ENCODE results near the gene CLEC2L. TPM values are rescaled to one million over a fixed set of nuclear protein-coding genes. Genes with fewer than 3 reads are reported as not detected.

Gene CLEC2L
- total and polyA plus RNA-seq, 9 donors, result 0.15 to 1.5 (median 0.33) TPM; not detected in 6

GRCh38 chr7:139505563-139505962, 17.9 kb upstream of the CLEC2L start:
- H3K27me3 ChIP-seq, result no peaks in the 10 kb centered on the region
- no peak overlapping the region for H3K4me3 ChIP-seq
- H3K36me3 ChIP-seq, result no peaks in the 10 kb centered on the region
- H3K4me1 ChIP-seq (ENCODE audit: insufficient read depth), result no peaks in the 10 kb centered on the region
- TF ChIP-seq EP300 (IDR thresholded peaks at IDR 0.05), result no peak
- no peak for TF ChIP-seq CTCF (IDR thresholded peaks at IDR 0.05)
- TF ChIP-seq POLR2A (IDR thresholded peaks at IDR 0.05), result no peak
- no peak for DNase-seq
- intact Hi-C loops (cut with DNase I), result no loop called here
- 66 to 75% (median 69%) methylated on average over 9 of the region's 9 CpGs for WGBS, 3 donors
- H3K27ac ChIP-seq, result no peak overlapping the region
- H3K9me3 ChIP-seq, result no peaks in the 10 kb centered on the region

GRCh38 chr7:139509535-139509934, 13.9 kb upstream of the CLEC2L start:
- TF ChIP-seq CTCF (IDR thresholded peaks at IDR 0.05) (no peak), EP300 (IDR thresholded peaks at IDR 0.05) (no peak), POLR2A (IDR thresholded peaks at IDR 0.05) (no peak)
- no peaks in the 10 kb centered on the region for H3K9me3 ChIP-seq
- 91 to 96% (median 96%) methylated on average over 2 of the region's 2 CpGs for WGBS, 3 donors
- no peaks in the 10 kb centered on the region for H3K36me3 ChIP-seq
- intact Hi-C loops (cut with DNase I), result no loop called here
- H3K4me1 ChIP-seq (ENCODE audit: insufficient read depth), result no peaks in the 10 kb centered on the region
- no peaks in the 10 kb centered on the region for H3K27me3 ChIP-seq
- DNase-seq, result no peak
- H3K27ac ChIP-seq, result no peak overlapping the region
- H3K4me3 ChIP-seq, result no peak overlapping the region

- WGBS, 3 donors, result 34 to 40% (median 35%) methylated on average over 5 of the region's 5 CpGs
- intact Hi-C loops (cut with DNase I), result no loop called here
- Histone ChIP-seq H3K4me1 (ENCODE audit: insufficient read depth) (no peaks in the 10 kb centered on the region), H3K27me3 (no peaks in the 10 kb centered on the region), H3K27ac (no peak overlapping the region), H3K9me3 (no peaks in the 10 kb centered on the region), H3K4me3 (no peak overlapping the region), H3K36me3 (no peaks in the 10 kb centered on the region)
- DNase-seq, result no peak
- TF ChIP-seq POLR2A (IDR thresholded peaks at IDR 0.05) (no peak), CTCF (IDR thresholded peaks at IDR 0.05) (no peak), EP300 (IDR thresholded peaks at IDR 0.05) (no peak)
These were observed 12.2 kb upstream of the CLEC2L start for GRCh38 chr7:139511315-139511714.

- Histone ChIP-seq H3K4me1 (ENCODE audit: insufficient read depth) (no peaks in the 10 kb centered on the region), H3K27ac (no peak overlapping the region), H3K36me3 (no peaks in the 10 kb centered on the region), H3K27me3 (no peaks in the 10 kb centered on the region), H3K4me3 (no peak overlapping the region), H3K9me3 (no peaks in the 10 kb centered on the region)
- TF ChIP-seq CTCF (IDR thresholded peaks at IDR 0.05), result no peak
- TF ChIP-seq POLR2A (IDR thresholded peaks at IDR 0.05), result no peak
- TF ChIP-seq EP300 (IDR thresholded peaks at IDR 0.05), result no peak
- no peak for DNase-seq
- WGBS, 3 donors, result 82 to 84% (median 82%) methylated on average over 8 of the region's 8 CpGs
- intact Hi-C loops (cut with DNase I), result no loop called here
These were observed 8.2 kb upstream of the CLEC2L start for GRCh38 chr7:139515266-139515665.

- Histone ChIP-seq H3K27ac (no peak overlapping the region), H3K27me3 (no peaks in the 10 kb centered on the region), H3K9me3 (peaks cover 0 to 6% of the 10 kb centered on the region in 2 donors), H3K4me1 (ENCODE audit: insufficient read depth) (no peaks in the 10 kb centered on the region), H3K4me3 (no peak overlapping the region), H3K36me3 (no peaks in the 10 kb centered on the region)
- TF ChIP-seq EP300 (IDR thresholded peaks at IDR 0.05), result no peak
- TF ChIP-seq POLR2A (IDR thresholded peaks at IDR 0.05), result no peak
- TF ChIP-seq CTCF (IDR thresholded peaks at IDR 0.05), result no peak
- 86 to 89% (median 88%) methylated on average over 1 of the region's 1 CpG for WGBS, 3 donors
- intact Hi-C loops (cut with DNase I), result no loop called here
- no peak for DNase-seq
These were observed 2.0 kb upstream of the CLEC2L start for GRCh38 chr7:139521439-139521838.
